T-helper 2 cell treated with Interferon-gamma antibody and Interleukin-4, amounts not matched to agents 5 μg/mL and 100 μg/mL, for 36 hours (primary cell): ENCODE results near the gene CAMK1D.
A peak's percentile ranks its signal among the peaks of the same experiment; 100 is the strongest.
"Not testable (repeated sequence)": the region's sequence is repeated elsewhere in the genome, so short reads cannot be mapped to it uniquely, and the experiment has no call there.

Experiments used
- DNase-seq: peaks from one replicate; pipeline ENCODE4 v3.0.0; 2021; ENCODE audit warnings: low spot score
- H3K27ac Mint-ChIP-seq: one replicate; pipeline ENCODE4 v1.8.0; 2021; ENCODE audit warnings: mild to moderate bottlenecking, mixed read lengths
- H3K27me3 Mint-ChIP-seq: one replicate; pipeline ENCODE4 v1.8.0; 2021; ENCODE audit warnings: low read depth, mixed read lengths
- H3K36me3 Mint-ChIP-seq: one replicate; pipeline ENCODE4 v1.8.0; 2021; ENCODE audit warnings: low read depth, mixed read lengths
- H3K4me1 Mint-ChIP-seq: one replicate; pipeline ENCODE4 v1.8.0; 2021; ENCODE audit warnings: low read depth, mixed read lengths
- H3K4me3 Mint-ChIP-seq: one replicate; pipeline ENCODE4 v1.8.0; 2022; ENCODE audit warnings: mild to moderate bottlenecking, moderate library complexity, mixed read lengths
- H3K9me3 Mint-ChIP-seq: one replicate; pipeline ENCODE4 v1.8.0; 2021; ENCODE audit warnings: mixed read lengths

Gene CAMK1D

GRCh38 chr10:12711350-12711708 is 362.0 kb downstream of the CAMK1D start:
- no peak overlapping the region for H3K27ac Mint-ChIP-seq

GRCh38 chr10:12712293-12712983 is 363.1 kb downstream of the CAMK1D start:
- no peak for DNase-seq
- Mint-ChIP-seq H3K4me3 (no peak overlapping the region), H3K9me3 (no peaks in the 10 kb centered on the region), H3K36me3 (no peaks in the 10 kb centered on the region), H3K27me3 (no peaks in the 10 kb centered on the region), H3K27ac (no peak overlapping the region), H3K4me1 (peaks cover 37% of the 10 kb centered on the region)

More at GRCh38 chr10:12711350-12711708, 362.0 kb downstream of the CAMK1D start:
- no peak for DNase-seq
- H3K27me3 Mint-ChIP-seq, result no peaks in the 10 kb centered on the region
- no peaks in the 10 kb centered on the region for H3K9me3 Mint-ChIP-seq
- no peaks in the 10 kb centered on the region for H3K36me3 Mint-ChIP-seq
- no peak overlapping the region for H3K4me3 Mint-ChIP-seq
- peaks cover 41% of the 10 kb centered on the region for H3K4me1 Mint-ChIP-seq

GRCh38 chr10:12712984-12713316 is 363.6 kb downstream of the CAMK1D start:
- H3K27ac Mint-ChIP-seq, H3K36me3 Mint-ChIP-seq, H3K27me3 Mint-ChIP-seq, H3K4me3 Mint-ChIP-seq, H3K9me3 Mint-ChIP-seq, DNase-seq: not testable (repeated sequence)
- H3K4me1 Mint-ChIP-seq, result peaks cover 36% of the 10 kb centered on the region

- H3K27me3 Mint-ChIP-seq, result no peaks in the 10 kb centered on the region
- H3K27ac Mint-ChIP-seq, result no peak overlapping the region
- no peaks in the 10 kb centered on the region for H3K9me3 Mint-ChIP-seq
- H3K4me3 Mint-ChIP-seq, result no peak overlapping the region
- H3K4me1 Mint-ChIP-seq, result peaks cover 23% of the 10 kb centered on the region
- no peak for DNase-seq
- no peaks in the 10 kb centered on the region for H3K36me3 Mint-ChIP-seq
Measured at GRCh38 chr10:12716042-12716441, 366.7 kb downstream of the CAMK1D start.

- Mint-ChIP-seq H3K4me3 (no peak overlapping the region), H3K36me3 (no peaks in the 10 kb centered on the region), H3K9me3 (no peaks in the 10 kb centered on the region), H3K4me1 (peaks cover 9% of the 10 kb centered on the region), H3K27me3 (no peaks in the 10 kb centered on the region), H3K27ac (no peak overlapping the region)
- no peak for DNase-seq
Measured at GRCh38 chr10:12717981-12718707, 368.8 kb downstream of the CAMK1D start.

- Mint-ChIP-seq H3K9me3 (no peaks in the 10 kb centered on the region), H3K27ac (no peak overlapping the region), H3K4me3 (no peak overlapping the region), H3K36me3 (no peaks in the 10 kb centered on the region), H3K27me3 (no peaks in the 10 kb centered on the region), H3K4me1 (peaks cover 13% of the 10 kb centered on the region)
- DNase-seq, result no peak
Measured at GRCh38 chr10:12719365-12719764, 370.0 kb downstream of the CAMK1D start.

GRCh38 chr10:12720217-12720981 is 371.1 kb downstream of the CAMK1D start:
- DNase-seq, result peak; percentile 43
- H3K36me3 Mint-ChIP-seq, result no peaks in the 10 kb centered on the region
- H3K27me3 Mint-ChIP-seq, result no peaks in the 10 kb centered on the region
- H3K4me1 Mint-ChIP-seq, result peaks cover 16% of the 10 kb centered on the region
- no peak overlapping the region for H3K4me3 Mint-ChIP-seq
- H3K27ac Mint-ChIP-seq, result no peak overlapping the region
- H3K9me3 Mint-ChIP-seq, result no peaks in the 10 kb centered on the region

- H3K4me1 Mint-ChIP-seq, result peaks cover 16% of the 10 kb centered on the region
- no peak overlapping the region for H3K4me3 Mint-ChIP-seq
- no peak overlapping the region for H3K27ac Mint-ChIP-seq
- no peaks in the 10 kb centered on the region for H3K27me3 Mint-ChIP-seq
- no peak for DNase-seq
- no peaks in the 10 kb centered on the region for H3K9me3 Mint-ChIP-seq
- no peaks in the 10 kb centered on the region for H3K36me3 Mint-ChIP-seq
Measured at GRCh38 chr10:12721334-12721733, 372.0 kb downstream of the CAMK1D start.

- no peak for DNase-seq
- no peak overlapping the region for H3K27ac Mint-ChIP-seq
- no peaks in the 10 kb centered on the region for H3K36me3 Mint-ChIP-seq
- peaks cover 19% of the 10 kb centered on the region for H3K4me1 Mint-ChIP-seq
- H3K4me3 Mint-ChIP-seq, result no peak overlapping the region
- H3K27me3 Mint-ChIP-seq, result no peaks in the 10 kb centered on the region
- no peaks in the 10 kb centered on the region for H3K9me3 Mint-ChIP-seq
Measured at GRCh38 chr10:12723220-12723619, 373.9 kb downstream of the CAMK1D start.

GRCh38 chr10:12724807-12725579 is 375.6 kb downstream of the CAMK1D start:
- Mint-ChIP-seq H3K27me3 (no peaks in the 10 kb centered on the region), H3K36me3 (no peaks in the 10 kb centered on the region), H3K4me1 (peaks cover 15% of the 10 kb centered on the region), H3K27ac (no peak overlapping the region), H3K4me3 (no peak overlapping the region), H3K9me3 (no peaks in the 10 kb centered on the region)
- no peak for DNase-seq

- H3K4me3 Mint-ChIP-seq, H3K27ac Mint-ChIP-seq, H3K36me3 Mint-ChIP-seq, H3K9me3 Mint-ChIP-seq, H3K27me3 Mint-ChIP-seq, DNase-seq: not testable (repeated sequence)
- H3K4me1 Mint-ChIP-seq, result peaks cover 10% of the 10 kb centered on the region
Measured at GRCh38 chr10:12725580-12725888, 376.2 kb downstream of the CAMK1D start.

GRCh38 chr10:12726971-12727831 is 377.9 kb downstream of the CAMK1D start:
- no peak overlapping the region for H3K4me3 Mint-ChIP-seq
- peaks cover 9% of the 10 kb centered on the region for H3K4me1 Mint-ChIP-seq
- H3K9me3 Mint-ChIP-seq, result no peaks in the 10 kb centered on the region
- no peak for DNase-seq
- H3K27me3 Mint-ChIP-seq, result no peaks in the 10 kb centered on the region
- no peaks in the 10 kb centered on the region for H3K36me3 Mint-ChIP-seq
- no peak overlapping the region for H3K27ac Mint-ChIP-seq

GRCh38 chr10:12727832-12728215 is 378.5 kb downstream of the CAMK1D start:
- Mint-ChIP-seq H3K4me3 (no peak overlapping the region), H3K36me3 (no peaks in the 10 kb centered on the region), H3K27ac (no peak overlapping the region), H3K27me3 (no peaks in the 10 kb centered on the region), H3K4me1 (peaks cover 11% of the 10 kb centered on the region), H3K9me3 (no peaks in the 10 kb centered on the region)
- no peak for DNase-seq
